HEK293T (cell line): ENCODE data around the gene ITPRIP.

Experiments used
- ARNT ChIP-seq: fragments of 450-650 bp; IDR thresholded peaks from 2 replicates; pipeline ENCODE4 v1.6.1; 2017; ENCODE audit warnings: mild to moderate bottlenecking
- FOXK2 ChIP-seq: fragments of 450-650 bp; IDR thresholded peaks from 2 replicates; pipeline ENCODE4 v1.6.1; 2016; ENCODE audit warnings: mild to moderate bottlenecking
- FOXM1 ChIP-seq: fragments of 450-650 bp; IDR thresholded peaks from 2 replicates; pipeline ENCODE4 v1.6.1; 2017; ENCODE audit warnings: mild to moderate bottlenecking, borderline replicate concordance
- HDGF ChIP-seq: fragments of 450-650 bp; IDR thresholded peaks from 2 replicates; pipeline ENCODE4 v1.6.1; 2017; ENCODE audit warnings: antibody characterized with exemption, borderline replicate concordance
- TARDBP ChIP-seq: fragments of 450-650 bp; IDR thresholded peaks from 2 replicates; pipeline ENCODE4 v1.6.1; 2016
- ZNF384 ChIP-seq: fragments of 450-650 bp; IDR thresholded peaks from 2 replicates; pipeline ENCODE4 v1.6.1; 2016
- TF ChIP-seq, protein P1 (sequence below): fragments of 450-650 bp; IDR thresholded peaks from 2 replicates; pipeline ENCODE4 v1.6.1; 2016

DNA sequence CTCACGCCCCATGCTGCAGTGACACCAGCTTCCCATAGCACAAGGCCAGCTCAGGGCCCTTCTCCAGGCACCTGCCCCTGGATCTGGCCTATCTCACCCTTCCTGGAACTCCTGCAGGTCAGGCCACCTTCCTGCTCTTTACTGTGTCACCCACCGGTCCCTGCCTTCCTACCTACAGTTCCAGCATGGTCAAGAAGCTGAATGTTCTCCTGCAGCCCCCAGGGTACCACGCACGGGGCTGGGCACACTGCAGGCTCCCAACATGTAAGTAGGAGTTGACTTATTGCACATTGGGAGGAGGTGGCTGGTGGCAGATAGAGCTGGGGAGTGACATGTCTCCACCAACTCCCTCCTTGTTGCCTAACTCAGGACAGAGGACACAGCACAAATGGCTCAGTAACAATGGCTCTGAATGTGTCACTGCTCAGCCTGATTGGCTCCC lies 14.5 kb downstream of the ITPRIP start:
- no peak for TF ChIP-seq HDGF
- no peak for TF ChIP-seq FOXK2
- TF ChIP-seq, protein P1, sequence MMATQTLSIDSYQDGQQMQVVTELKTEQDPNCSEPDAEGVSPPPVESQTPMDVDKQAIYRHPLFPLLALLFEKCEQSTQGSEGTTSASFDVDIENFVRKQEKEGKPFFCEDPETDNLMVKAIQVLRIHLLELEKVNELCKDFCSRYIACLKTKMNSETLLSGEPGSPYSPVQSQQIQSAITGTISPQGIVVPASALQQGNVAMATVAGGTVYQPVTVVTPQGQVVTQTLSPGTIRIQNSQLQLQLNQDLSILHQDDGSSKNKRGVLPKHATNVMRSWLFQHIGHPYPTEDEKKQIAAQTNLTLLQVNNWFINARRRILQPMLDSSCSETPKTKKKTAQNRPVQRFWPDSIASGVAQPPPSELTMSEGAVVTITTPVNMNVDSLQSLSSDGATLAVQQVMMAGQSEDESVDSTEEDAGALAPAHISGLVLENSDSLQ, result no peak
- TF ChIP-seq FOXM1, result no peak
- no peak for TF ChIP-seq TARDBP
- TF ChIP-seq ARNT, result no peak
- TF ChIP-seq ZNF384, result no peak
